Fibroblast of pulmonary artery (primary cell): Measurements from ENCODE around the gene ADAM8.

Experiments used
- DNase-seq: peaks from one replicate; pipeline ENCODE4 v3.0.0-alpha.2; 2010; ENCODE audit warnings: low read depth
- H3K4me3 ChIP-seq: replicated peaks from 2 replicates; pipeline ENCODE4 v1.5.1; 2011; ENCODE audit warnings: low read depth, mild to moderate bottlenecking, control low read depth, low read length, moderate library complexity
- CTCF ChIP-seq: IDR thresholded peaks from 2 replicates; pipeline ENCODE4 v1.5.1; 2011; ENCODE audit warnings: mild to moderate bottlenecking, control low read depth, low read length, inconsistent platforms; ENCODE audit errors: missing control alignments

ADAM8 gene

GRCh38 chr10:133262696-133263095 lies 14.0 kb downstream of the ADAM8 start:
- no peak for TF ChIP-seq CTCF
- H3K4me3 ChIP-seq, result no peak overlapping the region
- no peak for DNase-seq

GRCh38 chr10:133261726-133262325 lies 14.8 kb downstream of the ADAM8 start:
- peak overlapping the region; percentile 41 for H3K4me3 ChIP-seq

GRCh38 chr10:133260895-133261725 lies 15.6 kb downstream of the ADAM8 start:
- H3K4me3 ChIP-seq, result peak overlapping the region; percentile 41
- no peak for DNase-seq
- no peak for TF ChIP-seq CTCF

More at GRCh38 chr10:133261726-133262325, 14.8 kb downstream of the ADAM8 start:
- TF ChIP-seq CTCF, result no peak
- DNase-seq, result peak; percentile 53

GRCh38 chr10:133259602-133259989 lies 17.1 kb downstream of the ADAM8 start:
- no peak for DNase-seq
- no peak overlapping the region for H3K4me3 ChIP-seq
- no peak for TF ChIP-seq CTCF

- TF ChIP-seq CTCF, result no peak
- DNase-seq, result peak; percentile 99
- H3K4me3 ChIP-seq, result no peak overlapping the region
Measured at GRCh38 chr10:133258818-133259601, 17.7 kb downstream of the ADAM8 start.

- no peak overlapping the region for H3K4me3 ChIP-seq
- TF ChIP-seq CTCF, result no peak
- no peak for DNase-seq
Measured at GRCh38 chr10:133258066-133258817, 18.4 kb downstream of the ADAM8 start.
